GM19328 (cell line): ENCODE results near the gene MED29.
A peak's percentile ranks its signal among the peaks of the same experiment; 100 is the strongest.

ENCODE experiments used
- ATAC-seq: cut with Tn5 transposase; IDR thresholded peaks from one replicate; pipeline ENCODE4 v1.9.1; 2021; ENCODE audit warnings: mild to moderate bottlenecking, moderate library complexity; ENCODE audit not compliant: unreplicated experiment

The MED29 gene

DNA sequence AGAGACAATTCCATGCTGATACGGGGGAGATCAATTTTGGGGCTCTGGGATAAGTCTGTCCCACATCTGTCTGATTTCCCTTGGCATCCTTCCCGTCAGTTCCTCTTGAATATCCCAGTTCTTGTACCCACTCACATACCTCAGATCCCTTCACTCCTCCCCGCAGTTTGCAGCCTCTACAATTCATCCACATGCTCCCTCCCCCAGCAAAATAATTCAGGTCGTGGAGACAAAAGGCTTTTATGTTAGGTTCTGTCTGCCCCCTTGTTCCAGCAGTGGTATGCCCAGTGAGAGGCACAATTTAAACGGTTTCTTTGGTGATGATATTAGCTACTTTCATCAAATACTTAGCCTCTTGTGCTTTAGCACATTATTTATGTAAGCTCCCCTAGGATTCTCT is 35.0 kb downstream of the MED29 start:
- no peak for ATAC-seq

DNA sequence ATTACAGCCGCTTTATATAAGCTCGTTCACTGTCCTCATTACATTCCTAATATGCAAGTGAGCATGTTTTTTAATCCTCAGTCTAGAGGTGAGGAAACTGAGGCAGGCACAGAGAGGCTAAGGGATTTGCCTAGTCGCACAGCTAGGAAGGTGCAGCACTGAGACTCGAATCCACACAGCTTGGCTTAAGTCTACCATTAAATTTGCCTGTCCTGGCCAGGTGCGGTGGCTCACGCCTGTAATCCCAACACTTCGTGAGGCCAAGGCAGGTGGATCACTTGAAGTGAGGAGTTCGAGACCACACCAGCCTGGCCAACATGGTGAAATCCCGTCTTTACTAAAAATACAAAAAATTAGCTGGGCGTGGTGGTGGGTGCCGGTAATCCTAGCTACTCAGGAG is 36.5 kb downstream of the MED29 start:
- ATAC-seq, result no peak

DNA sequence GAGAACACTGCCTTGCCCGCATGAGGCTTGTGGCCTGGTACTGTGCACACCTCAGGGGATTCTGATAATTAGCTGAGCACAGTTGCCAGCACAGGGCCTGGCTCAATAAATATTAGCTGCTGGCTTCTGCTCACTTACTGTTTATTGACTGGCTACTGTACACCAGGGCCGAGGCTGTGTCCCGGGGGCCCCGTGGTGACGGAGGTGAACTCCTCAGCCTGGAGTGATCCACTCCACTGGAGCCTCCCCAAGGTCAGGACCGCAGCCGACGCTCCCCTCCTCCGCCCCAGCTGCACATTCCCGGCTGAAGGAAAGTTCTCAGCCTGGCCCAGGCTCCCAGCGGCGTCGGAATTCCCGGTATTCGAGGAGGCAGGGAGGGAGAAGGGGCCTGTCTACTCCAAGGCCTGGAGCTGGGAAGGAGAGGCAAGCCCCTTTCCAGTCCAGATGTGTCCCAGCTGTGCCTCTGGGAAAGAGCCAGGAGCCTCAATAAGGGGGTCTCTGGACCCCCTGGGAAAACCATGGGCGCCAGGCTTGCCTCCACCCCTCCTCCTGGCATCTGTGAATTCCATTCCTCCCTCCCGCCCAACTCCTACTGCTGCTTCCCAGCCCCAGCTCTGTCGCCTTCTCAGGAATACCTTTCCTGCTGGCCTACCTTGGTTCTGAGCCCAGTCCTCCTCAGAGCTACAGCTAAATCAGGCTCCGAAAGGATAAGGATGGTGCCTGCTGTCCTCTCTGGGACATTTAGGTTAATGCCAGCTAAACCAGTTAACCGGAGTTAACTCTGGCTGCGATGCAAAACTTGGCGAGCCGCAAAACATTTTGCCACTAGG is 37.3 kb downstream of the MED29 start:
- no peak for ATAC-seq

DNA sequence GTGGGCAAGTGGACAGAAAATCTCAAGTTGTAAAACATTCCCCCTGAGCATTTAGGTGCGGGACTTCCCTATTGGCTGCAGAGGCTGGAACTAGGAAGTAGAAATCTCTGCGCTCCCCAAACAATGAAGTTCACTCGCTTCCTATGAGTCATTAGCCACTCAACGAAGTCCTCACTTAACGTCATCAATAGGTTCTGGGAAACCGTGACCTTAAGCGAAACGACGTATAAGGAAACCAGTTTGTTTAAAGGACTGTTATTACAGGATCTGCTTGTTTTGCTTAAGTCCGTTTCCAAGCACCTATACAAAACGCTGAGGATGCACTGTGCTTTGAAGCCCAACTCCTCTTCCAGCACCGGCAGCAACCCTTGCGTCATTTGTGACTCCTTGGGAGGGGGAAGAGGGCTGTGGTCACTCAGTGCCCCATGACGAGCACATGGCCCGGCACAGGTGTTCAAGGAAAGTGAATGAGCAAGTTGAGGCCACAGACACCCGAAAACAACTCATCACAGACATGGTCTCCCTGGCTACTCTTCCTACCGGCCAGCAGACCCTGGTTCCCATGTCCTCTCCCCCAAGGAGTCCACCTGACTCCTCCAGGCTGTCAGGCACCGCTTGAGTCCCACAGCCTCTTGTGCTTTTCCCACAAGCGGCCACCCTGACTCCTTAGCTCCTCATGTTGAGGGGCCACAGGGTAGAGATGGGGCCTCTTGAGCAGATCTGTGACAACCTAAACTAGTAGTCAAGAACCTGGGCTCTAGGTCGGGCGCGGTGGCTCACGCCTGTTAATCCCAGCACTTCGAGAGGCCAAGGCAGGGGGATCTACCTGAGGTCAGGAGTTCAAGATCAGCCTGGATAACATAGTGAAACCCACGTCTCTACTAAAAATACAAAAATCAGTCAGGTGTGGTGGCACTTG is 39.8 kb downstream of the MED29 start:
- ATAC-seq, result no peak

DNA sequence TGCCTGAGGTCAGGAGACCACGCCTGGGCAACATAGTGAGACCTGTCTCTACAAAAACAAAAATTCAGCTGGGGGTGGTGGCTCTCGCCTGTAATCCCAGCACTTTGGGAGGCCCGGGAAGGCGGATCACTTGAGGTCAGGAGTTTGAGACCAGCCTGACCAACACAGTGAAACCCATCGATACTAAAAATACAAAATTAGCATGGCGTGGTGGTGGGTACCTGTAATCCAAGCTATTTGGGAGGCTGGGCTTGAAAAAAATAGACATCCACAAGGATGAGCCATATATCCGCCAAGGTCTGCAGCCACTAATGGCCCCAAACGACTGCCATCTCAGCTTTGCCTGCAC is 41.5 kb downstream of the MED29 start:
- ATAC-seq, result no peak

DNA sequence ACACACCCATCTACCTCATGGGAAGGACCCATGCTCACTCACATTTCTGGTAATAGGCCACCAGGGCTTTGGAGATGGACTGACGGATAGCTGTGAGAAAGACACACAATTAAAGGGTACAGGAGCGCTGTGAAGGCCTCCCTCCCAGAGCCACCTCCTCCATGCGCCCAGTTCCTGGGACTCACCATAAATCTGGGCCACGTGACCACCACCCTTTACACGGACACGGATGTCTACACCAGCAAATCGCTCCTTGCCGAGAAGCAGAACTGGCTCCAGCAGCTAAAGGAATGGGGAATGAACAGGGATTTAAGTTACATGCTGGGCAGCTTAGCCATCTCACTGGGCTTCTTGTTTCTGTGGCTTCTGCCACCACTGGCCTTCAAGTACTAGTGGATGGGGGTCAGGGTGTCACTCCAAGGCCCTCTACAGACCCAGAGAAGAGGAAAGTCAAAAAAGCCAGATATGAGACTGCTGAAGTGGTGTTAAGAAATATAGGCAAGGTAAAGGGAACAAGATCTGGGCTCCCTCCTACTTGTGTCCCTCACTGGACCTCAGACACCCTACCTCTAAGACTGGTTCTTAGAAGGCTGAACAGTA is 42.4 kb downstream of the MED29 start:
- ATAC-seq, result no peak

DNA sequence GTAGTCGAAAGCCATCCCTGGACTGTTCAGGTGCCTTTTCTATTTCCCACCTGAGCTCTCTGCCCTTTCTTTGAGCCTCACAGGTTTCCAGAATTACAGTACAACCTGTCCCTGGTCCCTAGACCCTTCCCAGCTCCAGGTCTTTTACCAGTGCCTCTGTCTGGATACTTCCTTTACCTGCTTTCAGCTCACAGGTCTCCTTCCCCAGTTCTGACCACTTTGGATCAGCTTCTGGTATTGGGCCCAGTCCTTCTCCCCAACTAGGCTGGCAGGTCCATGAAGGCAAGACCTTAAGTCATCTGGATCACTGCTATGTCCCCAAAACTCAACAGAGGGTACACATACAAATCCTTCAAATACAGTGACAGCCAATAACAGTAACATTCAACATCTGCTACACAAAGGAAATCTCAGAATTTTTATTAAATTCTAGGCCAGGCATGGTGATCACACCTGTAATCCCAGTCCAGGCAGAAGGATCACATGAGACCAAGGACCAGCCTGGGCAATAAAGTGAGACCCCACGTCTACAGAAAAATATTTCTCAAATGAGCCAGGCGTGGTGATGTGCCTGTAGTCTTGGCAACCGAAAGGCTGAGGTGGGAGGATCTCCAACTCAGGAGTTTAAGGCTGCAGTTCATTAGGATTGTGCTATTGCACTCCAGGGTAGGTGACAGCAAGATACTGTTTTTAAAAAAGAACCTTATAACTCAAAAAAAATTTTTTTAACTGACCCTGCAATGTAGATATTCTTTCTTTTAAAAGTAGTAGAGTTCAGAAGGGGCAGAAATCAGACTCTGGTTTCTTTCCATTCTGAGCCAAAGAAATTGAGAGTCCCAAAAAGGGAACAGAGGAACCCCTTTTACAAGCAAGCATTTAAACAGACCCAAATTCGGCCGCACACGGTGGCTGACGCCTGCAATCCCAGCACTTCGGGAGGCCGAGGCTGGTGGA is 43.2 kb downstream of the MED29 start:
- ATAC-seq, result no peak

DNA sequence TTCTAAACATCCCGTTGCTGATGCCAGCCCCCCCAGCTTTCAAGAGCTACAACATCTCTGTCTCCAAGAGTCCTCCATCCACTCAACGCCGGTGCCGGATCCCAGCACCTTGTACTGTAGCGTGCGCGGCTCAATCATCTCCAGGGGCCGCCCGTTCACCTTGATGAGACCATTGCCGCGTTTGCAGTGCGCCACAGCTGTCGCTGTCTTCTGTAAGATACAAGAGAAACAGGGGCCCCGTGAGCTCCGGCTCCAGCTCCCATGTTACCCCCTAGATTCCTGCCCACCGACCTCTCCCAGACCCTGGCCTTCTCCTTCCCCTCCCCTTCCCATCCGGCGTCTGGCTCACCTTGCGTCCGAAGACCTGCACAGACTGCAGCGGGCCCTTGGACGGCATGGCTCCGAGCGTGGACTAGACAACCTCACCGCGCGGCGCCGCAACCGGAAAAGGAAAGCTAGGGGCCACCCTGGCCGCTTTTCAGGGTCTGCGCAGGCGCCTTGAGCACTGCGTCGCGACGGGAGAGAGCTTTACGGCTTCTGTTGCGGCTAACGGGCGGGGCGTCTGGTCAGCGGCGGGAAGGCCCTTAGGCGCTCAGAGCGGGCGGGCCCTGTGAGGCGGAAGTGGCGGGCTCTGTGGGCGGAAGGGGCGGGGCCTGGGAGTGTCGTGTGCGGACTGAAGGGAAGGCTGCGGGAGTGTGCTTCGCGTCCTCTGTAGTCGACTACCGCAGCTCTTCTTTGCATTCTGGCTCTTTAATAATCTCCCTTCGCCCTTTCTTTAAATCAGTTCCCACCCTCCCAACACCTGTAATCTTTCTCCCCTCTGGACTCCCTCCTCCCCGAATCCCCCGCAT is 44.5 kb downstream of the MED29 start, which contains the start of gene RPS16:
Gene RPS16 (minus strand): TSS at position 451 of the 851 bp plus-strand sequence. CDS start 54 bp downstream, at position 397.
- ATAC-seq, result peak; percentile 59

DNA sequence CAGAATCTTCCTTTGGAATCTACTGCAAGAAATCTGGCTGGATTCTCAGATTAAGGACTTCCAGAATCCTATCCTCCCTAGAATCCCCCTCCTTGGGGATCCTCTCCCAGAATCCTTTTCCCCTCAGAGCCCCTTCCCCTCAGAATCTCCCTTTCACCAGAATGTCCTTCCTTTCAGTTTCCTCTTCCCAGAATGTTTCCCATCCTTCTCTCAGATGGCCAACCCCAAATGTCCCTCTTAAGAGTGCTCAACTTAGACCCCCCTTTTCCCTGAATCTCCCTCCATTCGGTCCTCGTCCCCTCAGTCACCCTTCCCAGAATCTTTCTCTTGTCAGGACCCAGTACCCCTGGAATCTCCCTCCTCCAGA is 45.2 kb downstream of the MED29 start:
- ATAC-seq, result no peak

DNA sequence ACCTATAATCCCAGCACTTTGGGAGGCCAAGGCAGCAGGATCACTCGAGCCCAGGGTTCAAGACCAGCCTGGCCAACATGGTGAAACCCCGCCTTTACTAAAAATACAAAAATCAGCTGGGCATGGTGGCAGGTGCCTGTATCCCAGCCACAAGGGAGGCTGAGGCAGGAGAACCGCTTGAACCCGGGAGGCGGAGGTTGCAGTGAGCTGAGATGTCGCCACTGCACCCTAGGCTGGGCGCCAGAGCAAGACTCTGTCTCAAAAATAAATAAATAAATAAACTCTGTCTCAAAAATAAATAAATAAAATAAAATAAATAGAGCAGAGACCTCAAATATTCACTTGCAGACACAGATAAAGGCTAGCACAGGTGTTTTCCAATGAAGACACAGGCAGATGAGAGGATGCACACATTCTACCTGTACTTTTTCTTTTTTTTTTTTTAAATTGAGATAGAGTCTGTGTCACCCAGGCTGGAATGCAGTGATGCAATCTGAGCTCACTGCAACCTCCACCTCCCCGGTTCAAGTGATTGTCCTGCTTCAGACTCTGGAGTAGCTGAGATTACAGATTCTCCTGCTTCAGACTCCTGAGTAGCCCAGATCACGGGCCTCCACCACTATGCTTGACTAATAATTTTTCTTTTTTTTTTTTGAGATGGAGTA is 47.2 kb downstream of the MED29 start:
- ATAC-seq, result no peak

DNA sequence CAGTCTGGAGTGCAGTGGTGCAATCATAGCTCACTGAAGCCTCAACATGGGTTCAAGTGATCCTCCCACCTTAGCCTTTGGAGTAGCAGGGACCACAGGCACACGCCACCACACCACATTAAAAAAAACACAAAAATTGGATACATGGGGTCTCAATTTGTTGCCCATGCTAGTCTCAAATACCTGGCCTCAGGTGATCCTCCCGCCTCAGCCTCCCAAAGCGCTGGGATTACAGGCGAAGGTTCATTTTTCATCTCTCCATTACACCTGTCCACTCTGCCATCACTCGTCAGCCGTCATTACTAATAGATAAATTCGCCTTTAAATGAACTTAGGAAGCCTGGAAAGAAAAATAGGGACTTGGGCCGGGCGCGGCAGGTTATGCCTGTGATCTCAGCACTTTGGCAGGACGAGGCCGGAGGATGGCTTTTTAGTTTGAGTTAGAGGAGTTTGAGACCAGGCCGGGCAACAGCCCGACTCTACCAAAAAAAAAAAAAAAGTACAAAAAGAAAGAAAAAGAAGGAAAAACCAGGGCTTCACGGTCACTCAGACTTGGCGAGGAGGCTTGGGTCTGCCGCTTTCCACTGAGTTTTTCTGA is 53.5 kb downstream of the MED29 start:
- ATAC-seq, result no peak

DNA sequence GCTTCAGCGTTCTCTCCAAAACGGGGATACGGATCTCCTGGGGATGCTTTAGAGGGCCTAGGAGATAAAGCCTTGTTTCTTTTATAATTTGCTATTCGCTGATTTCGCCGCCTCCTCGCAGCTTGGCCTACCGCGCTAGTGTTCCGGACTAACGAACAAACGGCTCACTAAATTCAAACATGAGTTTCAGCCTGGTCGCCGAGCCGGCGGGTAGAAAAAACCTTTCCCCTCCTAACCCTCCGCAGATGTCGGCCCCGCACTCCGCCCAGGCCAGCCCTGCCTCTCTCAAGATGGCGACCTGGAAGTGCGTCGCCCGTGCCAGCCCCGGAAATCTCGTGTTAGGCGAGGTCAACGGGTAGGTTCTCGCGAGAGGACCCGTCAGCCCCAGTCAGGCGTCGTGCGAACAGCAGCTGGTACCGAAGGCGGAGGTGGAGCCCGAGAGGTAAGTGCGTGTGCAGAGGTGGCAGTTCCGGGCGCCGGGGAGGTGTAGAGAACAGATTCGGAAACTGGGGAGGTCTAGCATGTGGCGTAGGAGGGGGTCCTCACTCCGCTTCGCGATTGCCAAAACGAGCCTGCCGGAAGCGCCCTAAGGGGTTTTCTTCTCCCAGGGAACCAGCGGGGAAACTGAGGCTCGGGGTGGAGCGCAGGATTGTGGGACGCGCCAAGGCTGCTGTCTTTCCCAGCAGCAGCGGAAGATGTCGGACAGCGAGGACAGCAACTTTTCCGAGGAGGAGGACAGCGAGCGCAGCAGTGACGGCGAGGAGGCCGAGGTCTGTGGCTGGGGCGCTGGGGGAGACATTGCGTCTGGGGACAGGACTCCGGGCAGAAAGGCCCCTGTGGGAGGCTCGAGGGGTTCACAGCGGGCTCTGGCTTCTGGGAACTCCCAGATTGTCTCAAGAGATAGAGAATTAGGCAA is 54.3 kb downstream of the MED29 start, which contains the start of gene SUPT5H:
Gene SUPT5H (plus strand): TSS at position 387 of the 916 bp plus-strand sequence. CDS start 309 bp downstream, at position 696.
- peak; percentile 75 for ATAC-seq

DNA sequence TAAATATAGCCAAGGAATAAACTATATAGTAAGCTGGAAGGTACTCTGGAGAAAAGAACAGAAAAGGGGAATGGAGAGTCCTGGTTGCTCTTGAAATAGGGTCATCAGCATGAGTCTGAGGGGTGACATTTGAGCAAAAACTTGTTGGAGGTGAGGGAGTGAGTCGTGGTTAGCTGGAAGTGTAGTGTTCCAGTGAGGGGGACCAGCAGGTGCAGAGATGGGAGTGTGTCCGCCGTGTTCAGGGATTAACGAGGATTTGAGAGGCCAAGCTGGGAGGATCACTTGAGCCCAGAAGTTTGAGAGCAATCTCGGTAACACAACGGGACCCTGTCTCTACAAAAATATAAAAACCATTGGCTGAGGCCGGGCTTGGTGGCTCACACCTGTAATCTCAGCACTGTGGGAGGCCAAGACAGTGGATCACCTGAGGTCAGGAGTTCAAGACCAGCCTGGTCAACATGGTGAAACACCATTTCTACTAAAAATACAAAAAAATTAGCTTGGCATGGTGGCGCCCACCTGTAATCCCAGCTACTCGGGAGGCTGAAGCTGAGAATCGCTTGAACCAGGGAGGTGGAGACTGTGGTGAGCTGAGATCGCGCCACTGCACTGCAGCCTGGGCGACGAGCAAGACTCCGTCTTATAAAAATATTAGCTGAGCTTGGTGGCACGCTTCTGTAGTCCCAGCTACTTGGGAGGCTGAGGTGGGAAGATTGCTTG is 55.3 kb downstream of the MED29 start:
- no peak for ATAC-seq

DNA sequence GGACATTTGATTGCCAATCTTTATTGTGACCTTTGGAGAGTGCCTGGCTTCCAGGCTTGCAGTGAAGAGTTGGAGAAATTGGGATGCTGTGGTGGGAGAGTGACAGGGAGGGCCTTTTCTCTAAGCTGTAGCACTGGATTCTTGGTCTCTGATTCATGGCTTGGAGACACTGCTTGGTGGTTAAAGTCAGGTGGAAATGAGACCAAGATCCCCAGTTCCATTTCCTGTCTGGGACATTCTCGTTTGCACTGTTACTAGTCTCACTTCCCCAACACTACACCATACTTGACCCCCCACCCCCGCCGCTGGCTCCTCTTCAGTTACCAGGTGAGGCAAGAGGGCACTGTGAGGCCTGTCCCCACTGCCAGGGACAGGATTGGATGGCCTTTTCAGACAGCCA is 57.1 kb downstream of the MED29 start:
- ATAC-seq, result no peak

DNA sequence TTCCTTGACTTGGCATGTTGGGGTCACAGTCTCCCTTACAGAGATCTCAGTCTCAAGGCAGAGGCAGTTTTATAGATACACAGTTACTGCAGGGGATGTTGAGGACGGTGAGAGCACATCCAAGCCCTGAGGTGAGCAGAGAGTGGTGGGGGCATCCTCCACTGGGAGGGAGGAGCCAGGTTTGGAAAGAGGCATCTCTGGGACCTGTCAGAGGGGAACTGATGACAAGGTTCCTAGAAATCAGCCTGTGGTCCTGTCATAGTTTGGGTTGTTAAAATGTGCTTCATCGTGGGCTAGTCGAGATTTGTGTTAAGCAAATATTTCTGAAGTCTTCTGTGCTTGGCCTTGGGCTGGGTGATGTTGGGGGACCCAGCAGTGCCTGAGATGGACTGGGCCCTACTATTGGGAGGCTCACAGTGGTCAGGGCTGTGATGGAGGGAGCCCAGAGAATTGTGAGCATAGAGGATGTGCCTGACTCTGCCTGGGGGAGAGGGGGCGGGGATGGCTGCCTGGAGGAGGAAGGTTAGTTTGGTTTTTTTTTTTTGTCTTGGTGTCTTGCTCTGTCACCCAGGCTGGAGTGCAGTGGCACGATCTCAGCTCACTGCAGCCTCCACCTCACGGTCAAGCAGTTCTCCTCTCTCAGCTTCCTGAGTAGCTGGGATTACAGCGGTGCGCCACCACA is 58.1 kb downstream of the MED29 start:
- ATAC-seq, result no peak
